HG03060 (cell line): ENCODE data around the gene SLC25A42.
A peak's percentile ranks its signal among the peaks of the same experiment; 100 is the strongest.
"Not testable (repeated sequence)": the region's sequence is repeated elsewhere in the genome, so short reads cannot be mapped to it uniquely, and the experiment has no call there.

Experiments
- ATAC-seq: cut with Tn5 transposase; IDR thresholded peaks from one replicate; pipeline ENCODE4 v1.9.1; 2021; ENCODE audit warnings: low read depth, moderate number of reproducible peaks; ENCODE audit not compliant: unreplicated experiment

SLC25A42 gene

GRCh38 chr19:19063183-19064097 lies at the start of gene SLC25A42:
Gene SLC25A42 (plus strand): TSS chr19:19063994. CDS start chr19:19096125, 32,131 bp downstream.
- ATAC-seq, result peak; percentile 95

DNA sequence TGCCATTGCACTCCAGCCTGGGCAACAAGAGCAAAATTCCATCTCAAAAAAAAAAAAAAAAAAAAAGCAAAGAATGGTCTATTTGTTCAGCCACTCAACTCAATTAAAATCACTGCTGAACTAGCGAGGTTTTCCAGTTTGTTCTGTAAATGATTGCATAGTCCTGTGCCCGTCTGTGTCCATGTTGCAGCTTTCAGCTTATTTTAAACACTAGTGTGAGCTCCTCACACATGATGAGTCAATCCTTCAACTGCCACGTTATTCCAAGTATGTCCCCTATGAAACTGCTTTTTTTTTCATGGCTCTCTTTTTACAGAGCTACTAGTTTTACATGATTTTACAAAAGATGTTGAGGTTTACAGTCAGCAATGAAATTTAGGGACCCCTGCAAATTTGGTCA lies 42.7 kb upstream of the SLC25A42 start:
- no peak for ATAC-seq

DNA sequence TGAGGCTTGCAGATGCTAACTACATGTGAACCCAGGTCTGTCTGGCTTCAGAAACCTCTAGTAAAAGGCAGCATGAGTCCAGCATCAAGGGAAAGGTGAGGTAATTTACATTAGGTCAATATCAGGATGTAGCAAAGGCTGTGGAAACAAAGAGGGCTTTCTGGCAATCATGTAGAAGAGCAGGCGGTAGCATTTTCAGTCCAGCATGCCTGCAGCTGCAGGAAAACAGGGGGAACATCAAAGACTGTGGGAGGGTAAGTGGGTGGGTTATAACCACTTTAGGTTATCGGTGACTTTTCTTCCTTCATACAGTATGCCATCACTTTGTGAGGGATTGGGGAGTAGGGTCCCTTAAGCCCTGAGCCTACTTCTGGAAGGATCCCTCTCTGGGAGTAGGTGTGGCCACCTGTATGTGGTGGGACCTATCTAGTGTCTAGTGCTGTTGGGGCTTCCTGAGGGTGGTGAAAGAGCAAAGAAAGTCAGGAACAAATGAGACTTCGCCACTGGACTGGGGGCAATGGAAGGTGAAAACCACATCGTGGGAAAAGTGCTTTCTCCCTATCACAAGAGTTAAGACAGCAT lies 41.3 kb upstream of the SLC25A42 start:
- ATAC-seq, result no peak

DNA sequence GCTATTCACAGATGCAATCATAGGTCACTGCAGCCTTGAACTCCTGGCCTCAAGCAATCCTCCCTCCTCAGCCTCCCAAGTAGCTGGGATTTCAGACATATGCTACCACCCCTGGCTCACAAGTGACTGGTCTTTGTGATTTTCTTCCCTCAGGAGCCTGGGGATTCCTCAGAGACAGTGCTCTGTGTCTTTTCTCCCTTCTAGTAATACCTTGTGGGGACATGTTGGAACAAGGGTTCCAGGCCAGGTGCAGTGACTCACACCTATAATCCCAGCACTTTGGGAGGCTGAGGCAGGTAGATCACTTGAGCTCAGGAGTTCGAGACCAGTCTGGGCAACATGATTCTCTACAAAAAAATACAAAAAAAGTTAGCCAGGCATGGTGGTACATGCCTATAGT lies 40.4 kb upstream of the SLC25A42 start:
- ATAC-seq, result not testable (repeated sequence)

DNA sequence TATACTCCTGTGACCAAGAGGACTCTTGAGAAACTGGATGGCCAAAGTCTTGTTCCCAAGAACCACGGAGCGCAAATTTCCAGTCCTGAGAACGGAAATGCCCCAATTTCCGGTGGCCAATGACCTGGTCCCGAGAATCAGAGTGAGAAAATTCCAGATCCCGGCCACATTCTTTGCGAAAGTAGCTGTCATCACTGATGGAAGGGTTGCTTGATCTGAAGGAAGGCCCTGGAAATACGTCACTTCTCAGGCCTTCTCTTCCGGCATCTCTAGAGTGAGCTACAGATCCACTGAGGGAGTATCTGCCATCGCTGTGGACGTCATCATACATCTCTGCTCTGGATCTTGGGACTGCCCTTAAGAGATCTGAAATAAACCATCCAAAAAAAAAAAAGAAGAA lies 37.9 kb upstream of the SLC25A42 start:
- ATAC-seq, result no peak

DNA sequence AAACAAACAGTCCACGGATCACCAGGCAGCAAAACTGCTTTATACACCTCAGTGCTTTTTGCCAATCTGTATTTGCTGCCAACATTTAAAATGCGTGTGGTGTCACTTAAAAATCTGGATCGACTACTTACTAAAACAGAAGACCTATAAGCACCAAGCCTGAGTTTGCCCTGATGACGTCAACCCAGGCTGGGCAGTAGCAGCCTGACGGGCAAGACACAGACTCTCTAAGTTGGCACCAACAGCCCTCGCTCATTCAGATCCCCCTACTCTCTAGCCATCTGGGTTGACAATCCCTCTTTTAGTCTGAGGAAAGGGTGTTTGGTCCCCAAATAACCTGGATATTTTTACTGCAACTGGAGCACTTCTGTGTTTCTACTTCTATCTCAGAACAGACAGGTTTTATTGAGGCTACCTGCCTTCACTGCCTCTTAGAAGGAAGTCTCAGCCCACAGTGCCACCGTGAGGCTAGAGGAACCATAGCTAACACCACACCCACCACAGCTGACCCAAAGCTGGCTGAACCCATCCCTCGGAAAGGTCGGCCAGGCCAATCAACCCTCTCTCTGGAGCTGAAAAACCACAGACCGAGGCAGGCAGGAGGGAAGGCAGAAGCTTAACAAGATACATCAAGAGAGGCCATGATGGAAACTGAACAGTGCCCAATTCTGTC lies 37.4 kb upstream of the SLC25A42 start:
- no peak for ATAC-seq

DNA sequence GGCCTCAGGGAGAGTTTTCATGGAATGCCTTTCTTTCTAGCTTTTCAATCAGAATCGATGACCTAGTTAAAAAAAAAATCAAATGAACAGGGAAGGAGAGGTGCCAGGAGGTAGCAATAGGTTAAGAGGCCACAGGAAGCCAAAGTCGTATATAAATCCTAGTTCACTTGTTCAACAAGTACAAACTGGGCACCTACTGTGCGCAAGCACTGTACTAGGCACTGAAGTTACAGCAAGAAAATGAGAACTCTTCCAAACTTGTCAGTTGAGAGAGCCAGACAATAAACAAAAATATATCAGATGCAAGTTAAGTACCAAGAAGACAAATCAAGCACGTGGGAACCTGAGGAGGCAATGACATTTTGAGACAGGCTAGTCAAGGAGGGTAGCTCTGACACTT lies 36.6 kb upstream of the SLC25A42 start:
- no peak for ATAC-seq

GRCh38 chr19:19028526-19028925 lies 35.3 kb upstream of the SLC25A42 start:
- no peak for ATAC-seq

DNA sequence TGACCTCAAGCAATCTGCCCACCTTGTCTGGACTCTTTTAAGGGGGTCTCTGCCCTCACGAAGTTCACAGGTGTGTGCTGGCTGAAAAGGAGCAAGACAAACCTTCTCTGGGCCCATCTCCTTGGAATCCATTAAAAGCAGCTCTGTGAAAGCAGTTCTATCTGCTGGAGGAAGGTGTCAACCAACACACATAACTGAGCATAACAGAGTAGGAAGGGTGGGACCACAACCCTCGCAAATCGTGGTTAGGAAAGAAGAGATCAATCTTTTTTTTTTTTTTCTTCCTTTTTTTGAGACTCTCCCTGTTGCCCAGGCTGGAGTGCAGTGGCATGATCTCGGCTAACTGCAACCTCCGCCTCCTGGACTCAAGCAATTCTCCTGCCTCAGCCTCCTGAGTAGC lies 31.9 kb upstream of the SLC25A42 start:
- no peak for ATAC-seq

- ATAC-seq, result no peak
These were observed 31.2 kb upstream of the SLC25A42 start for GRCh38 chr19:19032420-19033175.

DNA sequence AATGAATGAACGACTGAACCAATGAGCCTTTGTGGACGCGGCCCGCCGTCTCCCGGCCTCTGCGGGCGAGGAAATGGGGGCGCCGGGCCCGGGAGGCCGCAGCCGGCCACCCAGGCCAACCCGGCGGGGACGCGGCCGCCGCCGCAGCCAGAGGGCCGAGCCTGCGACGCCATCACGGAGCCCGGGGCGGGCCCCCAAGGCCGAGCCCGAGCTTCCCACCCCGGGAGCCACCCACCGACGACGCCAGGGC lies 30.7 kb upstream of the SLC25A42 start:
- ATAC-seq, result no peak

DNA sequence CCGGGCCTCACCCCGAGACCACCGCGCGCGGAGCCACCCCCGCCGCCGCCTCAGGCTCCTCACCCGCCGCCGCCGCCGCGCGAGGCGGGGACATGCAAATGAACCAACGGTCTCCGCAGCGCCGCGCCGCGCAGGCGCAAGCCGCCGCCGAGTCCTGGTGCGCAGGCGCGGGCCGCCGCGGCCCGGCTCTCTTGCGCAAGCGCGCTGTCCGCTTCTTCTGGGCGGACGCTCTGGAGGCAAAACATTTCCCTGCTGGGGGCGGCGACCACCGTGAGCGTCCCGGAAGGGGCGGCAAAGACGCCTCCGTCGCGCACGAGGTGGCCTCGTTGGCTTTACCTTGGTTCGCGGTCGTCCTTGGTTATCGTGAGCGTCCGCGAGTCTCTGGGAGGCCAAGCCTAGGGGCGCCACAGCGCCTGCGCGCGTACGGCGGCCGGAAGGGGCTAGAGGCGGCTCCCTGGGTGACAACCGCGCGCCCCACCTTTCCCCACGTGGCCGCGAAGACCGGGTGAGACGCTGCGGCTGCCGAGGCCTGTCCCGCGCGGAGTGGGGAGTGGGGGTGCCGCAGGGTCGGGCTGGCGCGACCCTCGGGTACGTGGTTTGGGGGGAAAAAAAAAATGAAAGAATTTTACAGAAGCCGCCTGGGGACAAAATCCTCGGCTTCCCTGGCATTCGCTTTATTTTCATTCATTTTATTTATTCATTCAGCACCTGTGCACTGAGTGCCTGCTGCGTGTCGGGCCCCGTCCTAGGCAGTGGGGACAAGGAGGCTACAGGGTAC lies 30.2 kb upstream of the SLC25A42 start, which contains the start of the genes ARMC6 and SUGP2:
Gene ARMC6, plus strand, starts transcription at position 178 of the 778 bp plus-strand sequence. CDS start 607 bp downstream, outside the sequence.
Gene SUGP2, minus strand, starts transcription at position 92 of the 778 bp plus-strand sequence. CDS start 2,446 bp downstream, outside the sequence.
- ATAC-seq, result no peak

DNA sequence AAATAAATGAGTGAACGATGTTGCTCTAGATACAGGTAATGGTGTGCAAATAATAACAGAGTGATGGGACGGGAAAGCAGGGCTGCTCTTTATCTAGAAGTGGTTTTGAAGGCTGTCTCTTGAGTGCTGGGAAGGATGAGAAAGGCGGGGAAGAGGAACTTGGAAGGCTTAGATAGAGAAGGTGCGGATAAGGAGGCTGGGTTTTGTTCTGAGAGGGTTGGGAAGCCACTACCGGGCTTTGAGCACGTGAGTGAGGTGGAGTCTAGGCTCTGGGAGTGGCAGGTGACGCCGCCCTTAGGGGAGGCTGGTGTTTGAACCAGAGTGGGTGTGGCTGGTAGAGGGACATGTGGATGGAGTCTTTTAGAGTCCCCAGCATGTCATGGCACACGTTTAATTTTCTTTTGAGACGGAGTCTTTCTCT lies 29.6 kb upstream of the SLC25A42 start:
- no peak for ATAC-seq

DNA sequence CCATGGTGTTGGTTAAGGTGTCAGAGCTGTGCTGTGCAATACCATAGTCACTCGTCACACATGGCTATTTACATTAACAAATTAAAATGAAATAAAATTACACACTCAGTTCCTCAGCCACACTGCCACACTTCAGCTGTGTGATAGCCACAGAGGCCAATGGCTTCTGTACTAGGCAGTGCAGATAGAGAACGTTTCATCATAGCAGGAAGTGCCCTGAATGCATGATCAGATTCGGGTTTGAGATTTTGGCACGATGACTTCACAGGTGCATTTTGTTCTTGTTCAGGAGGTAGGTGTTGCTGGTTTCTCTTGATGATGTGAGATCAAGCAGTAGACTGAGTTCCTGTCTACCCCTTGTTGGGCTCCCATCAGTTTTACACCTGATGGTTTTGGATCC lies 23.9 kb upstream of the SLC25A42 start:
- ATAC-seq, result no peak

- ATAC-seq, result no peak
These were observed 23.4 kb upstream of the SLC25A42 start for GRCh38 chr19:19040417-19040816.

DNA sequence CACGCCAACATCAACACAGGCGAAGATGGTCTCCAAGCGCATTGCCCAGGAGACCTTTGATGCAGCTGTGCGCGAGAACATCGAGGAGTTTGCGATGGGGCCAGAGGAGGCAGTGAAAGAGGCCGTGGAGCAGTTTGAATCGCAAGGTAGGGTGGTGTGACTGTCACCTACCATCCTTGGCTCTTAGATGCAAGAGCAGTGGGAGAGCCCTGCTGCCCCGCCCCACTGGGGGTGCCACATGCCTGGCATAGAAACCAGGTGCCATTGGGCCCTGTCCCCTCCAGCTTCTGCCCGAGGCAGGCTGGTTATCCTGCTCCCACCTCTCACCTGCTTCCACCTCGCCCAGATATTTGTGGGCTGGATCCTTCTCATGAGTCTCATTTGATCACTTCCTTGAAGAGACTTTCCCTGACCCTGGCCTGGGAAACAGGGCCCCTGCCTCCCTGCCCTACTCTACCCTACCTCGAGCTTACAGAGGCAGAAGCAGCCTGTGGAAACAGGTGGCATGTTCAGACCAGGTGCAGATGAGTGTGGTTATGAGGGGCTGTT lies 21.0 kb upstream of the SLC25A42 start:
- ATAC-seq, result no peak

DNA sequence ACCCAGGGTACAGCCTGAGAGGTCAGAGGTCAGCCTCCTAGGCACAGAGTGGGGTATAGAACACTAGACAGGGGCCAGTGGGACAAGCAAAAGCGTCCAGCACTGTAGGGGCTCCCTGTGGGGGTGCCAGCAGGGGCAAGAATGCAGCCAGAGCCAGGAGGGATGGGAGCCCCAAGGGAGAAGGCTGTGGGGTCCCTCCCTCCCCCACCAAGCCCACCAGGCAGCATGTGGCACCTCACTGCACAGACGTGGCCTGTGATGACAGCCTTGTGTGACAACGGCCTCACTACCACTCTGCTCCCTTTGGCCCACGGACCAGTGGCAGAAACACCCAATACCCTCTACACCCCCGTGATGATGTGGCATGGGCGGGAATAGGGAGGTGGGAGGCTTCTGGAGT lies 20.3 kb upstream of the SLC25A42 start:
- no peak for ATAC-seq

GRCh38 chr19:19043881-19044280 lies 19.9 kb upstream of the SLC25A42 start:
- ATAC-seq, result no peak

- no peak for ATAC-seq
These were observed 14.4 kb upstream of the SLC25A42 start for GRCh38 chr19:19049406-19049805.

GRCh38 chr19:19050104-19050503 lies 13.7 kb upstream of the SLC25A42 start:
- ATAC-seq, result no peak
